Kasumi-1 (cell line): Measurements from ENCODE around the gene PRAMEF26.
"Not testable (repeated sequence)": the region's sequence is repeated elsewhere in the genome, so short reads cannot be mapped to it uniquely, and the experiment has no call there.

Experiments used
- DNase-seq, 2 experiments: peaks; one replicate each; lab custom pipeline; 2025; lab: John Stamatoyannopoulos, UW

The PRAMEF26 gene

DNA sequence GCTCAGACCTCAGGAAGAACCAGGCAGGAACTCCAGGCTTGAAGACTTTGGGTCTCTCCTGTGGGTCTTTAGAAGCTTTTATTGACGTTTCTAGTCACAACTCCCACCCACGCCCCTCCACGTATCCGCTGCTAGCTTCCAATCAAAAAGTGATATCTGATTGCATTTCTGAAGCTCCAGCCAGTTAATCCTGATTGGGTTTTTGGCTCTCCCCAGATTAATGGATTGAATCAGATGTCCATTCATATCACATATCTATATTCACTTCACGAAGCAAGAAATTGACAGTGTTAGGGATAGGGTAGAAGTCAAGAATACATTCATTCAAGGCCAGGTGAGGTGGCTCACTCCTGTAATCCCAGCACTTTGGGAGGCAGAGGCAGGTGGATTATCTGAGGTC, at the start of gene PRAMEF26:
Gene PRAMEF26 (minus strand): TSS at position 101 of the 400 bp plus-strand sequence. CDS start 2,914 bp downstream, outside the sequence.
- DNase-seq = not testable (repeated sequence)

GRCh38 chr1:13201309-13201708, 45.5 kb upstream of the PRAMEF26 start, which contains the start of gene PRAMEF13:
Gene PRAMEF13, minus strand, starts transcription at chr1:13201409. Its CDS starts 1,820 bp downstream, at chr1:13199589.
- not testable (repeated sequence) for DNase-seq

DNA sequence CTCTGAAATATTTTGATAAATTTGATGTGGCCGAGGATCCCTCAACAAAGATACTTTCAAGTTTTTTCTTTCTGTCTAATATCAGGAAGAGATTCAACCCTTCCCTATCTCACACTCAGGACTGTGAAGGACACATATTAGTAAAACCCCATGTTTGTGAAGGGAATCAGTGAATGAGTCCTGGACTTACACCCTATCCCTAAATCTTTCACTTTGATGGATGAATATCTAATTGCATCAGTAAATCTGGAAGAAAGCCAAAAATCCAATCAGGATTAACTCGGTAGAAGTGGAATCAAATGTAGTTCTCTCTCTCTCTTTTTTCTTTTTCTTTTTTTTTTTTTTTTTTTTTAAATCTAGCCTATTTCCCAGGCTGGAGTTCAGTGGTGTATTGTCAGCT, 15.7 kb upstream of the PRAMEF26 start, which contains the start of gene PRAMEF9:
Gene PRAMEF9 (plus strand): TSS at position 301 of the 400 bp plus-strand sequence. CDS start 3,433 bp downstream, outside the sequence.
- DNase-seq = not testable (repeated sequence)

DNA sequence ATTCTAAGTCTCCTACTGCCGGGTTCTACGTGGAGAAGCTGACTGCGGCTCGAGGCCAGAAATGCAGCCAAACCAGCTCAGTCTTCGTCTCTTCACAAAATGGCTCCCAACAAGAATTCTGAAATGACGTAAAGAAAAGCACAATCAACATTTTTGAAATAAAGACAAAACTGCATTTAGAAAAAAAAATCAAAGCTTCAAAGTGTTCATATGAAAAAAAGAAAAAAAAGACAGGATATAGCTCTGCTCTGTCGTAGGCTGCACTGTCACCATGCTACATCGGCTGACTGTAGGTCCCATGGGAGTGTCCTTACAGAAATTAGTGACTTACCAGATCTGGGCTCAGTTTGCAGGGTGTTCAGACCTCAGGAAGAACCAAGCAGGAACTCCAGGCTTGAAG, 9.7 kb upstream of the PRAMEF26 start, which contains the start of gene HNRNPCL4:
Gene HNRNPCL4 (minus strand): TSS at position 101 of the 400 bp plus-strand sequence. CDS start 164 bp downstream, outside the sequence.
- not testable (repeated sequence) for DNase-seq

DNA sequence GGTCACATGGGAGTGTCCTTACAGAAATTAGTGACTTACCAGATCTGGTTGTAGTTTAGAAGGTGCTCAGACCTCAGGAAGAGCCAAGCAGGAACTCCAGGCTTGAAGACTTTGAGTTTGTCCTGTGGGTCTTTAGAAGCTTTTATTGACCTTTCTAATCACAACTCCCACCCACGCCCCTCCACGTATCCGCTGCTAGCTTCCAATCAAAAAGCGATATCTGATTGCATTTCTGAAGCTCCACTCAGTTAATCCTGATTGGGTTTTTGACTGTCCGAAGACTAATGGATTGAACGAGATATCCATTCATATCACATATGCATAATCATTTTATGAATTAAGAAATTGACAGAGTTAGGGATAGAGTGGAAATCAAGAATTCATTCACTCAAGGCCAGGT, 39.1 kb downstream of the PRAMEF26 start, which contains the start of gene HNRNPCL2:
Gene HNRNPCL2 (minus strand): TSS at position 101 of the 400 bp plus-strand sequence. CDS start 454 bp downstream, outside the sequence.
- DNase-seq = not testable (repeated sequence)
